Retinal pigment epithelial cell (primary cell): ENCODE results near the gene CDAN1.

Source experiments
- DNase-seq: peaks from one replicate; pipeline ENCODE4 v3.0.0-alpha.2; 2010; ENCODE audit warnings: low read depth
- H3K4me3 ChIP-seq: 2 replicates; pipeline ENCODE4 v1.5.1; 2011; ENCODE audit warnings: mild to moderate bottlenecking, low read length, control low read depth, moderate library complexity
- TF ChIP-seq, protein P1 (sequence below): conservative IDR thresholded peaks from 2 replicates; pipeline ENCODE4 v1.5.1; 2011; ENCODE audit warnings: low read depth, low read length, control low read depth, inconsistent platforms

The CDAN1 gene

DNA sequence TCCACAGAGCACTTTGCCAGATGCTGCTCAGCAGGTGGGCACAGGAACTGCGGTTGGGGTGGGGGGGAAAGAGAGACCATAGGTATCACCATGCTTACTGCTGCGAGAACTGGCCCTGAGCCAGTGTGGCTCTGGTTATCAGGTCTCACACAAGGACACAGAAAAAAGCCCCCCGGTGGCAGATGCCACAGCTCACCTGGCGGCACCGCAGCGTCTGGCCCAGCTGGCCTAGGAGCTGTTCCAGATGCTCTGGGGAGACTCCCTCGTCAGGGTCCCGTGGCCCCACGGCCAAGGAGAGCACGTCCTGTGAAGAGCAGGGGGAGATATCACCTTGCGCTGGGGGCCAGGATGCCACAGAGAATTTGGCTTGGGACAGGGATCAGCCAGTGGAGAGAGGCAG, 10.8 kb downstream of the CDAN1 start:
- DNase-seq, result no peak

DNA sequence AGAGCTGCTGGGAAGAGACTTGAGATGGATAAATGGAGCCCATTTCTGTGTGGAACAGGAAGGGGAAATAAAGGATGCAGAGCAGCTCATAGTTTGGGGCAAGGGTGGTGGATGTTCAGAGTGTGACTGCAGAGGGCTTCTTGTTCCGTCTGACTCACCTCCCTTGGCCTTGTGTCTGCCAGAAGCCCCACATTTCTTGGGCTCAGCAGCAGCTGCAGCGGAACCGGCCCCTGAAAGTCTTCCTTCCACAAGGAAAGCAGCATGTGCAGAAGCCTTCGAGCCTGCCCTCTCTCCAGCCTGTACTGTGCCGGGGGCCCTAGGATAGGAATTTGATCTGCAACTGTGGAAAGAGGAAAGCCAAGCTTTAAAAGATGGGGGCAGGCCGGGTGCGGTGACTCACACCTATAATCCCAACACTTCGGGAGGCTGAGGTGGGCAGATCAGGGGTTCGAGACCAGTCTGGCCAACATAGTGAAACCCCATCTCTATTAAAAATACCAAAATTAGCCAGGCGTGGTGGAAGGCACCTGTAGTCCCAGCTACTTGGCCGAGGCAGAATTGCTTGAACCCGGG, 11.5 kb downstream of the CDAN1 start:
- DNase-seq, result no peak
- no peak overlapping the region for H3K4me3 ChIP-seq
- TF ChIP-seq, protein P1, sequence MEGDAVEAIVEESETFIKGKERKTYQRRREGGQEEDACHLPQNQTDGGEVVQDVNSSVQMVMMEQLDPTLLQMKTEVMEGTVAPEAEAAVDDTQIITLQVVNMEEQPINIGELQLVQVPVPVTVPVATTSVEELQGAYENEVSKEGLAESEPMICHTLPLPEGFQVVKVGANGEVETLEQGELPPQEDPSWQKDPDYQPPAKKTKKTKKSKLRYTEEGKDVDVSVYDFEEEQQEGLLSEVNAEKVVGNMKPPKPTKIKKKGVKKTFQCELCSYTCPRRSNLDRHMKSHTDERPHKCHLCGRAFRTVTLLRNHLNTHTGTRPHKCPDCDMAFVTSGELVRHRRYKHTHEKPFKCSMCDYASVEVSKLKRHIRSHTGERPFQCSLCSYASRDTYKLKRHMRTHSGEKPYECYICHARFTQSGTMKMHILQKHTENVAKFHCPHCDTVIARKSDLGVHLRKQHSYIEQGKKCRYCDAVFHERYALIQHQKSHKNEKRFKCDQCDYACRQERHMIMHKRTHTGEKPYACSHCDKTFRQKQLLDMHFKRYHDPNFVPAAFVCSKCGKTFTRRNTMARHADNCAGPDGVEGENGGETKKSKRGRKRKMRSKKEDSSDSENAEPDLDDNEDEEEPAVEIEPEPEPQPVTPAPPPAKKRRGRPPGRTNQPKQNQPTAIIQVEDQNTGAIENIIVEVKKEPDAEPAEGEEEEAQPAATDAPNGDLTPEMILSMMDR, result no peak

More for the DNA sequence above, 10.8 kb downstream of the CDAN1 start:
- no peak overlapping the region for H3K4me3 ChIP-seq
- TF ChIP-seq, protein P1, result no peak

DNA sequence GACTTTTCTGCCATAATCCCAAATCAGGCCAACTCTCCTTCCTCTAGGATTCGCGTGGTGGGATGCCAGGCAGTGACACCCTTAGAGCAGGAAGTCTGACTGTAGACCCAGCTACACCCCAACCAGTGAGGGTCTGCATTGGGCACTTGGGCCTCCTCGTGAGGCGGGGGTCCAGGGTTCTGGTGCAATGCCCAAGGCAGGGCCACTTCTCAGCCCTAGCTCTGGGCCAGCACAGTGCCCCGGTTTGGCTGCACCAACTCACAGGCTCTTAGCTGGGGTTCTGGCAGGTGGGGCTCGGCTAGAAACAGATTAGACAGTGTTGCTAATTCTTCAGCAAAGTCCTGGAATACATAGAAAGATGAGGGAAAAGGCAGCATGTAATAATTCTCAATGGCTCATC, 12.7 kb downstream of the CDAN1 start:
- DNase-seq, result no peak
- TF ChIP-seq, protein P1, result no peak
- no peak overlapping the region for H3K4me3 ChIP-seq

DNA sequence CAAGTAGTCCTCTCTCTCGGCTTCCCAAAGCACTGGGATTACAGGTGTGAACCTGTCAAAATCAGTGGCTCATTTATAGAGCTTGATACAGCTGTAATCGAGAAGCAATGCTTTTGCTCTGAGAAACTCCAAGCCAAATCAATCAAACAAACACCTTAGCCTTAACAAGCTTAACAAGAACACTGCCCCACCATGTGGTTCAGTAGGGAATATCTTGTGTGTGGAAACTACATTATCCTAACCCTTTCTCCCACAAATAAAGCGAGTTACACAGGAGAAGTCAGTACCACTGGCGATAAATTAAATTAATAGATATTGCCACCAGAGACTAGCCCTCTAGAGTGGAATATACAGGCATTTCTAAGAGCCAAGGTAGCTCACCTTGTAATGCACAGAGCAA, 13.9 kb downstream of the CDAN1 start:
- H3K4me3 ChIP-seq, result no peak overlapping the region
- no peak for DNase-seq
- TF ChIP-seq, protein P1, result peak; percentile 46

DNA sequence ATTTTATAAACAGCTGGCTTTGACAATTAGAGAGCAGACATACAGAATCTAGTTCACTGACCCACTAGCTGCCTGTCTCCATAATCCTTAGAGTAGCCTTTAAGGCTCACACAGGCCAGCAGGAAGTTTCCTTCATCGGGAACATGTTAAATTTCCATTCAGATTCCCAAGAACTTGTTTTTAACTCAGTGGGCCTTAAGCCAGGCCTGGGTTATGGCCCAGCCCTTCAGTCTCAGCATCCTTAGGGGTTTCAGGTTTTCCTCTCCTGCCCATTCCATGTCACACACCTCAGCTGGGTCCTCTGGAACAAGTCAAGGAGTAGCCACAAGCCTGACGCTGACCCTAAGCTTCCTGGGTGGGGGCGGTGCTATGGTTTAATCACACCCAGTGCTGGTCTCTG, 15.0 kb downstream of the CDAN1 start:
- TF ChIP-seq, protein P1, result no peak
- DNase-seq, result no peak
- no peak overlapping the region for H3K4me3 ChIP-seq

DNA sequence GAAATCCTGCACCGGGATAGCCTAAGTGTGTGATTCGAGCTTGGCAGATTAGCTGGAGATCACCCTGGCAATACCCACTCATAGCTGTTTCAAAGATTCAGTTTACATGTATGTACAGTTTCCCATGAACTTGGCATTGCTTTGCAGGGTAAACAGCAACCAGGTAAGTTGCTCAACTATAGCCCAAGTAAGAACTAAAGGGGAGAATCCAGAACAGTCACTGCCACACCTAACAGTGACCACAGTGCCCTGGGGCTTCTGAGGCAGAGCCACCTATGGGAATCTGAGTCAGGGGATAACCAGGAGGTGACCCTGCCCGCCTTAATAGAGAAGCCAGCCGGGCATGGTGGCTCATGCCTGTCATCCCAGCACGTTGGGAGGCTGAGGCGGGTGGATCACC, 15.9 kb downstream of the CDAN1 start:
- no peak for DNase-seq
- TF ChIP-seq, protein P1, result no peak
- no peak overlapping the region for H3K4me3 ChIP-seq

DNA sequence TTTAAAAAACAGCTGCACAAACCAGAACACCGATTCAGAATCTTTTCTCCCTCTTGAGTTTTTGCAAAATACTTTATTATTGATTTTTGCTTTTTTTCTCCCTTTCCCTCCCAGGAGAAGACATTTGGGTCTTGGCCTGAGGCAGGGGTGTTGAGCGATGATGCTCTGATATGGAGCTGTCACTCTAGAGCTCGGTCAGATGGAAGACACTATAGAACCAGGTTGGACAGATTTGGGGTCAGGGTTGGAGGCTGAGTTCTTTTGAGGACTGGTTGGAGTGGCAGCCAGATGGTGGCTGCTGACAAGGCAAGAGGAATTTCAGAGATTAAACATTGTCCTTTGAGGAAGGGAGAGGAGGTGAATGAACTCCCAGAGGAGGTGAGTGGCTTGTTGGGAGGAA, 16.9 kb downstream of the CDAN1 start:
- TF ChIP-seq, protein P1, result no peak
- DNase-seq, result no peak
- no peak overlapping the region for H3K4me3 ChIP-seq
